C4-2B (cell line): ENCODE measurements around the gene KRTAP12-2.

ENCODE experiments used
- H3K27ac ChIP-seq: fragments of 450-650 bp; 2 replicates; pipeline ENCODE4 v1.5.1; 2017
- CTCF ChIP-seq: fragments of 450-650 bp; conservative IDR thresholded peaks from 2 replicates; pipeline ENCODE4 v1.5.1; 2017; ENCODE audit warnings: mild to moderate bottlenecking
- ZFX ChIP-seq: fragments of 450-650 bp; IDR thresholded peaks from 2 replicates; pipeline ENCODE4 v1.6.1; 2017

Gene KRTAP12-2

GRCh38 chr21:44658541-44658910 is 8.2 kb downstream of the KRTAP12-2 start:
- TF ChIP-seq CTCF = no peak
- no peak for TF ChIP-seq ZFX
- no peak overlapping the region for H3K27ac ChIP-seq

- no peak for TF ChIP-seq ZFX
- no peak for TF ChIP-seq CTCF
- no peak within 1 kb of the TSS for H3K27ac ChIP-seq
Measured at GRCh38 chr21:44657635-44658540, 8.8 kb downstream of the KRTAP12-2 start, which contains the start of gene KRTAP12-3. TSS of gene KRTAP12-3 (plus strand) at chr21:44657932. CDS start at chr21:44657980, 48 bp downstream.

- TF ChIP-seq ZFX (no peak), CTCF (no peak)
- no peak overlapping the region for H3K27ac ChIP-seq
Measured at GRCh38 chr21:44656868-44657267, 9.9 kb downstream of the KRTAP12-2 start.

- no peak for TF ChIP-seq ZFX
- no peak for TF ChIP-seq CTCF
Measured at GRCh38 chr21:44654576-44655175, 12.1 kb downstream of the KRTAP12-2 start, which contains the start of gene KRTAP12-4. TSS of gene KRTAP12-4 (minus strand) at chr21:44654659. CDS start at chr21:44654614, 45 bp downstream.

GRCh38 chr21:44653656-44654575 is 12.8 kb downstream of the KRTAP12-2 start:
- TF ChIP-seq ZFX = no peak
- no peak for TF ChIP-seq CTCF
- H3K27ac ChIP-seq = no peak overlapping the region

More at GRCh38 chr21:44654576-44655175, 12.1 kb downstream of the KRTAP12-2 start, which contains the start of gene KRTAP12-4:
- no peak within 1 kb of the TSS for H3K27ac ChIP-seq

GRCh38 chr21:44653123-44653522 is 13.6 kb downstream of the KRTAP12-2 start:
- no peak for TF ChIP-seq ZFX
- no peak for TF ChIP-seq CTCF
- H3K27ac ChIP-seq = no peak overlapping the region
